ENCODE data around the gene GUCY2D.

GRCh38 chr17:7971651-7972050 is 30.8 kb upstream of the GUCY2D start:
- TF ChIP-seq, protein P1, sequence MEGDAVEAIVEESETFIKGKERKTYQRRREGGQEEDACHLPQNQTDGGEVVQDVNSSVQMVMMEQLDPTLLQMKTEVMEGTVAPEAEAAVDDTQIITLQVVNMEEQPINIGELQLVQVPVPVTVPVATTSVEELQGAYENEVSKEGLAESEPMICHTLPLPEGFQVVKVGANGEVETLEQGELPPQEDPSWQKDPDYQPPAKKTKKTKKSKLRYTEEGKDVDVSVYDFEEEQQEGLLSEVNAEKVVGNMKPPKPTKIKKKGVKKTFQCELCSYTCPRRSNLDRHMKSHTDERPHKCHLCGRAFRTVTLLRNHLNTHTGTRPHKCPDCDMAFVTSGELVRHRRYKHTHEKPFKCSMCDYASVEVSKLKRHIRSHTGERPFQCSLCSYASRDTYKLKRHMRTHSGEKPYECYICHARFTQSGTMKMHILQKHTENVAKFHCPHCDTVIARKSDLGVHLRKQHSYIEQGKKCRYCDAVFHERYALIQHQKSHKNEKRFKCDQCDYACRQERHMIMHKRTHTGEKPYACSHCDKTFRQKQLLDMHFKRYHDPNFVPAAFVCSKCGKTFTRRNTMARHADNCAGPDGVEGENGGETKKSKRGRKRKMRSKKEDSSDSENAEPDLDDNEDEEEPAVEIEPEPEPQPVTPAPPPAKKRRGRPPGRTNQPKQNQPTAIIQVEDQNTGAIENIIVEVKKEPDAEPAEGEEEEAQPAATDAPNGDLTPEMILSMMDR (IDR thresholded peaks at IDR 0.05 in 8 of 11, conservative IDR thresholded peaks at IDR 0.05 in 3 of 11), result no peak
- TF ChIP-seq POLR2A (IDR thresholded peaks at IDR 0.05), result no peak
- no peak for TF ChIP-seq POLR2AphosphoS5 (IDR thresholded peaks at IDR 0.05)
